ENCODE measurements around the gene GAGE12F.

Gene GAGE12F

GRCh38 chrX:49610718-49611310 is 50.2 kb downstream of the GAGE12F start:
- no peaks in the 10 kb centered on the region for H3K27me3 ChIP-seq (replicated peaks; ENCODE audit: control insufficient read depth, insufficient read depth, low read length)
- DNase-seq (ENCODE audit: extremely low read depth, insufficient read length), result no peak
- TF ChIP-seq, protein P1, sequence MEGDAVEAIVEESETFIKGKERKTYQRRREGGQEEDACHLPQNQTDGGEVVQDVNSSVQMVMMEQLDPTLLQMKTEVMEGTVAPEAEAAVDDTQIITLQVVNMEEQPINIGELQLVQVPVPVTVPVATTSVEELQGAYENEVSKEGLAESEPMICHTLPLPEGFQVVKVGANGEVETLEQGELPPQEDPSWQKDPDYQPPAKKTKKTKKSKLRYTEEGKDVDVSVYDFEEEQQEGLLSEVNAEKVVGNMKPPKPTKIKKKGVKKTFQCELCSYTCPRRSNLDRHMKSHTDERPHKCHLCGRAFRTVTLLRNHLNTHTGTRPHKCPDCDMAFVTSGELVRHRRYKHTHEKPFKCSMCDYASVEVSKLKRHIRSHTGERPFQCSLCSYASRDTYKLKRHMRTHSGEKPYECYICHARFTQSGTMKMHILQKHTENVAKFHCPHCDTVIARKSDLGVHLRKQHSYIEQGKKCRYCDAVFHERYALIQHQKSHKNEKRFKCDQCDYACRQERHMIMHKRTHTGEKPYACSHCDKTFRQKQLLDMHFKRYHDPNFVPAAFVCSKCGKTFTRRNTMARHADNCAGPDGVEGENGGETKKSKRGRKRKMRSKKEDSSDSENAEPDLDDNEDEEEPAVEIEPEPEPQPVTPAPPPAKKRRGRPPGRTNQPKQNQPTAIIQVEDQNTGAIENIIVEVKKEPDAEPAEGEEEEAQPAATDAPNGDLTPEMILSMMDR (IDR thresholded peaks at IDR 0.05; ENCODE audit: insufficient read depth, low read length, poor library complexity, severe bottlenecking), result no peak
- no peak overlapping the region for H3K4me3 ChIP-seq (replicated peaks; ENCODE audit: low read depth, low read length)
- H3K36me3 ChIP-seq (ENCODE audit: control insufficient read depth, insufficient read depth, low read length), result no peaks in the 10 kb centered on the region

All from GM06990 (cell line).